OCI-LY7 (cell line): ENCODE measurements around the gene ZNF605.

Source experiments
- EZH2phosphoT487 ChIP-seq: fragments of 200-600 bp; sonication (generic); IDR thresholded peaks from 2 replicates; pipeline ENCODE4 v1.6.1; 2018; ENCODE audit warnings: low read depth, borderline replicate concordance, mild to moderate bottlenecking, mixed run types, antibody characterized with exemption, low read length, moderate library complexity, mixed read lengths
- TF ChIP-seq, protein P1 (sequence below): fragments of 200-600 bp; sonication (generic); conservative IDR thresholded peaks from 2 replicates; pipeline ENCODE4 v1.5.1; 2014; ENCODE audit warnings: mild to moderate bottlenecking, antibody characterized with exemption, low read length, moderate library complexity, mixed read lengths

- TF ChIP-seq, protein P1, sequence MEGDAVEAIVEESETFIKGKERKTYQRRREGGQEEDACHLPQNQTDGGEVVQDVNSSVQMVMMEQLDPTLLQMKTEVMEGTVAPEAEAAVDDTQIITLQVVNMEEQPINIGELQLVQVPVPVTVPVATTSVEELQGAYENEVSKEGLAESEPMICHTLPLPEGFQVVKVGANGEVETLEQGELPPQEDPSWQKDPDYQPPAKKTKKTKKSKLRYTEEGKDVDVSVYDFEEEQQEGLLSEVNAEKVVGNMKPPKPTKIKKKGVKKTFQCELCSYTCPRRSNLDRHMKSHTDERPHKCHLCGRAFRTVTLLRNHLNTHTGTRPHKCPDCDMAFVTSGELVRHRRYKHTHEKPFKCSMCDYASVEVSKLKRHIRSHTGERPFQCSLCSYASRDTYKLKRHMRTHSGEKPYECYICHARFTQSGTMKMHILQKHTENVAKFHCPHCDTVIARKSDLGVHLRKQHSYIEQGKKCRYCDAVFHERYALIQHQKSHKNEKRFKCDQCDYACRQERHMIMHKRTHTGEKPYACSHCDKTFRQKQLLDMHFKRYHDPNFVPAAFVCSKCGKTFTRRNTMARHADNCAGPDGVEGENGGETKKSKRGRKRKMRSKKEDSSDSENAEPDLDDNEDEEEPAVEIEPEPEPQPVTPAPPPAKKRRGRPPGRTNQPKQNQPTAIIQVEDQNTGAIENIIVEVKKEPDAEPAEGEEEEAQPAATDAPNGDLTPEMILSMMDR = no peak
- TF ChIP-seq EZH2phosphoT487 = no peak
These were observed 13.5 kb downstream of the ZNF605 start for GRCh38 chr12:132942611-132943010.
